Glutamatergic neuron (in vitro differentiated cells): ENCODE results near the gene BCL10. TPM values are rescaled to one million over a fixed set of nuclear protein-coding genes. Genes with fewer than 3 reads are reported as not detected.

Experiments used
- DNase-seq: peaks from one replicate; pipeline ENCODE4 v3.0.0; 2022
- H3K27ac Mint-ChIP-seq: one replicate; pipeline ENCODE4 v1.8.0; 2020; ENCODE audit warnings: mild to moderate bottlenecking, mixed read lengths, inconsistent platforms; ENCODE audit not compliant: unreplicated experiment
- H3K27me3 Mint-ChIP-seq: one replicate; pipeline ENCODE4 v1.8.0; 2020; ENCODE audit warnings: mild to moderate bottlenecking, moderate library complexity, mixed read lengths, inconsistent platforms; ENCODE audit not compliant: unreplicated experiment
- H3K36me3 Mint-ChIP-seq: one replicate; pipeline ENCODE4 v1.8.0; 2020; ENCODE audit warnings: mild to moderate bottlenecking, mixed read lengths, inconsistent platforms; ENCODE audit not compliant: unreplicated experiment
- H3K4me1 Mint-ChIP-seq: one replicate; pipeline ENCODE4 v1.8.0; 2020; ENCODE audit warnings: mild to moderate bottlenecking, low read depth, mixed read lengths, inconsistent platforms; ENCODE audit not compliant: unreplicated experiment
- H3K4me3 Mint-ChIP-seq: one replicate; pipeline ENCODE4 v1.8.0; 2020; ENCODE audit warnings: mild to moderate bottlenecking, mixed read lengths, inconsistent platforms; ENCODE audit not compliant: unreplicated experiment
- H3K9me3 Mint-ChIP-seq: one replicate; pipeline ENCODE4 v1.8.0; 2020; ENCODE audit warnings: mild to moderate bottlenecking, moderate library complexity, mixed read lengths, inconsistent platforms; ENCODE audit not compliant: unreplicated experiment
- total RNA-seq: library from RNA; stranded (reverse); fragmentation: NEBNext Ultra II Directional; extraction: Animal tissue kit (Norgen Biotek cat#: 25700); gene quantifications from one replicate; pipeline ENCODE4 v1.2.1, GENCODE V29; 2021; ENCODE audit not compliant: unreplicated experiment
- TF ChIP-seq, protein P1 (sequence below): fragments of 200-600 bp; sonication (generic); IDR thresholded peaks from one replicate; pipeline ENCODE4 v1.5.0; 2021; ENCODE audit not compliant: partially characterized antibody, unreplicated experiment

Gene BCL10
- total RNA-seq, 1 donor from 2014 or later: 21.9 TPM

DNA sequence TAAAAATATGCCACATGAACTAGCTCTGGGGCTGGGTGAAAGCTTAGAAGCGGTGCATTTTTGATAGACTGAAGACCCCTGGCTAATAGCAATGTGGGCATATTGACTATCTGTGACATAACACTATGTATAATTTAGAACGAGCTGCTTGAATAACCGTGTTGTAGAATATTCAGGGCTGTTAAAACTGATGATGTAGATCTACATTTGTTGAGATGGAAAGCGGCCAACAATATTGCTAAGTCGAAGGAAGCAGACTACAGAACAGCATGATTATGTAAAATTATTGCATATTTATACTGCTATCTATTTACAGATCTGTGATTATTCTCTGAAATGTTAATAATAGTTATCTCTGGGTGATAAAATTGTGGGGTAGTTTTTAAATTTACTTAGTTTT is 41.1 kb upstream of the BCL10 start:
- no peak overlapping the region for H3K4me3 Mint-ChIP-seq
- H3K9me3 Mint-ChIP-seq: peaks cover 1% of the 10 kb centered on the region
- H3K4me1 Mint-ChIP-seq: no peaks in the 10 kb centered on the region
- no peak for DNase-seq
- TF ChIP-seq, protein P1, sequence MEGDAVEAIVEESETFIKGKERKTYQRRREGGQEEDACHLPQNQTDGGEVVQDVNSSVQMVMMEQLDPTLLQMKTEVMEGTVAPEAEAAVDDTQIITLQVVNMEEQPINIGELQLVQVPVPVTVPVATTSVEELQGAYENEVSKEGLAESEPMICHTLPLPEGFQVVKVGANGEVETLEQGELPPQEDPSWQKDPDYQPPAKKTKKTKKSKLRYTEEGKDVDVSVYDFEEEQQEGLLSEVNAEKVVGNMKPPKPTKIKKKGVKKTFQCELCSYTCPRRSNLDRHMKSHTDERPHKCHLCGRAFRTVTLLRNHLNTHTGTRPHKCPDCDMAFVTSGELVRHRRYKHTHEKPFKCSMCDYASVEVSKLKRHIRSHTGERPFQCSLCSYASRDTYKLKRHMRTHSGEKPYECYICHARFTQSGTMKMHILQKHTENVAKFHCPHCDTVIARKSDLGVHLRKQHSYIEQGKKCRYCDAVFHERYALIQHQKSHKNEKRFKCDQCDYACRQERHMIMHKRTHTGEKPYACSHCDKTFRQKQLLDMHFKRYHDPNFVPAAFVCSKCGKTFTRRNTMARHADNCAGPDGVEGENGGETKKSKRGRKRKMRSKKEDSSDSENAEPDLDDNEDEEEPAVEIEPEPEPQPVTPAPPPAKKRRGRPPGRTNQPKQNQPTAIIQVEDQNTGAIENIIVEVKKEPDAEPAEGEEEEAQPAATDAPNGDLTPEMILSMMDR: no peak
- H3K27me3 Mint-ChIP-seq: peaks cover 3% of the 10 kb centered on the region
- no peaks in the 10 kb centered on the region for H3K36me3 Mint-ChIP-seq
- H3K27ac Mint-ChIP-seq: no peak overlapping the region

DNA sequence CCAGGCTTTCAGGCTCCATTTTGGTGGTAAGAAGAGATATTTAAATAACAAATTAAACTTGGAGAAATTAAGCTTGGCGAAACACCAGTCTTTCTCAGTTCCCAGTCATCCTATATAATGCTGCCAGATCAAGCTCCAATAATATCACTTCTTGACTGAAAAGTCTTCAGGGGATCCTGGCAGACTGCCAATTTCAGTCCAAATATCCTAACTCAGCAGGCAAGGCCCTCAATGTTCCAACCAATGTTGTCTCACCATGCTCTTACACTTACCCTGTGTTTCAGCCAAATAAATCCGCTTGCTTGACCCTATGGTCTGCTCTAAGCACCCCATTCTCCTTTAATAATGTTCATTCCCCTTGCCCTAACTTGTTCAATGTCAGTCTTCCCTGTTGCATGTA is 39.9 kb upstream of the BCL10 start:
- H3K9me3 Mint-ChIP-seq: peaks cover 1% of the 10 kb centered on the region
- peaks cover 3% of the 10 kb centered on the region for H3K27me3 Mint-ChIP-seq
- no peak overlapping the region for H3K4me3 Mint-ChIP-seq
- peaks cover 4% of the 10 kb centered on the region for H3K4me1 Mint-ChIP-seq
- no peak overlapping the region for H3K27ac Mint-ChIP-seq
- TF ChIP-seq, protein P1: no peak
- no peak for DNase-seq
- H3K36me3 Mint-ChIP-seq: no peaks in the 10 kb centered on the region

DNA sequence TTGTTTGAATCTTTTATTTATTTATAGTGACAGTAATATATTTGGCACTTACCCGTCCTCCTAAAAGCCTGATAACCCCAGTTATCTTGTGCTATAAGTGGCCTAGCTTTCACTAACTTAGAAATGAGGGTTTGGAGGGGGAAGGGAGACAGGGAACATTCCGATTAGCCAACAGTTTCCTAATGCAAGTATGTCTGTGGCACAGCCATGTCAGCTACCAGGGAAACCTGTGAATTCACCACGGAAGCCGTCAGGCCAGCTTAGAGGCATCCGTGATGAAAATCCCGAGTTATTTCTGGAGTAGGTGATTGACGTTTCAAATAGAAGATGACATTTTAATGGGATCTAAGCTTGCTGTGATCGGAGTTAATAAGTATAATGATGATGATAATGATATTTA is 39.4 kb upstream of the BCL10 start:
- Mint-ChIP-seq H3K36me3 (no peaks in the 10 kb centered on the region), H3K4me3 (no peak overlapping the region), H3K27me3 (peaks cover 3% of the 10 kb centered on the region), H3K9me3 (peaks cover 1% of the 10 kb centered on the region), H3K4me1 (peaks cover 4% of the 10 kb centered on the region), H3K27ac (no peak overlapping the region)
- DNase-seq: no peak
- TF ChIP-seq, protein P1: no peak

DNA sequence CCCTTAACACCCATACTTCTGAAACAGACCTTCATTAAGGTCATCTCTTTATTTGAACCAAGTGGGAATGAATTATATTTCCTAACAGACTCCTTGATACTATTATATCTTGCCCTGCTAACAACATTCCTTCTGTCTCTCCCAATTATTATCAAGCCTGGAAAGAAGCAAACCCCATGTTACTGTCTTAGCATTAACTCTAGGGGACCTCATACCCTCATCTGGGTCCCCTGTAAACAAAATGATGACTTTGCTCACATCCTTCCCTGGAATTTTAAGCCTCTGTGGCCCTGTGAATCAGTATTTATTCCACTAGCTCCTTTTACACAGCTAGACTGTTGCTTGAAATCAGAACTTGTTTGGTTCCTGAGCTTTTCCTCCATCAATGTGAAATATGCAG is 38.3 kb upstream of the BCL10 start:
- H3K9me3 Mint-ChIP-seq: peaks cover 3% of the 10 kb centered on the region
- no peak for DNase-seq
- peaks cover 4% of the 10 kb centered on the region for H3K4me1 Mint-ChIP-seq
- no peak overlapping the region for H3K27ac Mint-ChIP-seq
- peaks cover 3% of the 10 kb centered on the region for H3K27me3 Mint-ChIP-seq
- no peaks in the 10 kb centered on the region for H3K36me3 Mint-ChIP-seq
- TF ChIP-seq, protein P1: no peak
- H3K4me3 Mint-ChIP-seq: no peak overlapping the region

DNA sequence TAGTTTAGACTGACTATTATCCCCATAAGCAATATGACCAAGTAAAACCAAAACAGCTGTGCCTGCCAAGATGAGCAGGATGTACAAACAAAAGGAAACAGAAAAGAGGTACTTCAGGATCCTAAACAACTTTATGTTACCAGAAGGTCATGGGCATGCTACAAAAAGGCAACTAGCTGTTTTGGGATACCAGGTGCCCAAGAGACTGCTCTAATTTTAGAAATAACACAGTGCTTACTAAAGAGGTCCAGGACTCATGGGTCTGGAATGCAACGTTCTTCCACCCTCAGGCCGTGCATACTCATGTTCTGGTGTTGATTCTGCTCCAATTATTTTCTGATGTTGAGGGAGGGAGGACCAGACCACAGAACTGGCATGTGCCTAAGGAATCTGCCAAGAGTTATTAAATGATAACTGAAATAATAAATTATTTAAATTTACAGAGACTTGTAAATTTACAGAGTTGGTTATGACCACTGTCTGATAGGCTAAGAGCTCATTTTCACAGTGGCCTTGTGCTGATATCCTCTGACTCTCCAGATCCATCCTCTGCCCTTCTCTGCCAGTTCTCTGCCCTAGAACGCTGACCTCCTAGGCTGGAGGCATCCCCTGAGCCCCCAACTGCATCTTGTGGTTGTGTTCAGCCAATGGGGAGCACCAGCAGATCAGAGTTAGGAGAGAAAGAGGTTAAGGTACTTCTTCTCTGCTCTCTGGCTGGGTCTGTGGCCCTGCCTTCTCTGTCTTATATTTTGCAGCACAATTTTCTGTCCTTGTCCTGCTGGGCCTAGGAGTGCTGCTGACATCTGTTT is 37.7 kb upstream of the BCL10 start:
- H3K4me3 Mint-ChIP-seq: no peak overlapping the region
- no peak for DNase-seq
- no peaks in the 10 kb centered on the region for H3K36me3 Mint-ChIP-seq
- H3K27me3 Mint-ChIP-seq: peaks cover 3% of the 10 kb centered on the region
- H3K9me3 Mint-ChIP-seq: peaks cover 3% of the 10 kb centered on the region
- peaks cover 4% of the 10 kb centered on the region for H3K4me1 Mint-ChIP-seq
- no peak overlapping the region for H3K27ac Mint-ChIP-seq
- TF ChIP-seq, protein P1: no peak
